GM06990 (cell line): ENCODE results near the gene USB1.

ENCODE experiments used
- DNase-seq: peaks from one replicate; pipeline ENCODE4 v3.0.0-alpha.2; 2011; ENCODE audit not compliant: insufficient read length; ENCODE audit errors: extremely low read depth
- H3K27me3 ChIP-seq: replicated peaks from 2 replicates; pipeline ENCODE4 v1.6.0; 2011; ENCODE audit warnings: low read length; ENCODE audit not compliant: control insufficient read depth, insufficient read depth
- H3K36me3 ChIP-seq: 2 replicates; pipeline ENCODE4 v1.5.1; 2011; ENCODE audit warnings: low read length; ENCODE audit not compliant: control insufficient read depth, insufficient read depth
- H3K4me3 ChIP-seq: replicated peaks from 2 replicates; pipeline ENCODE4 v1.5.1; 2011; ENCODE audit warnings: low read depth, mild to moderate bottlenecking, control low read depth, low read length
- TF ChIP-seq, protein P1 (sequence below): IDR thresholded peaks from 2 replicates; pipeline ENCODE4 v1.5.1; 2011; ENCODE audit warnings: low read length, control low read depth, mild to moderate bottlenecking, inconsistent platforms; ENCODE audit not compliant: insufficient read depth, poor library complexity, severe bottlenecking

USB1 gene

DNA sequence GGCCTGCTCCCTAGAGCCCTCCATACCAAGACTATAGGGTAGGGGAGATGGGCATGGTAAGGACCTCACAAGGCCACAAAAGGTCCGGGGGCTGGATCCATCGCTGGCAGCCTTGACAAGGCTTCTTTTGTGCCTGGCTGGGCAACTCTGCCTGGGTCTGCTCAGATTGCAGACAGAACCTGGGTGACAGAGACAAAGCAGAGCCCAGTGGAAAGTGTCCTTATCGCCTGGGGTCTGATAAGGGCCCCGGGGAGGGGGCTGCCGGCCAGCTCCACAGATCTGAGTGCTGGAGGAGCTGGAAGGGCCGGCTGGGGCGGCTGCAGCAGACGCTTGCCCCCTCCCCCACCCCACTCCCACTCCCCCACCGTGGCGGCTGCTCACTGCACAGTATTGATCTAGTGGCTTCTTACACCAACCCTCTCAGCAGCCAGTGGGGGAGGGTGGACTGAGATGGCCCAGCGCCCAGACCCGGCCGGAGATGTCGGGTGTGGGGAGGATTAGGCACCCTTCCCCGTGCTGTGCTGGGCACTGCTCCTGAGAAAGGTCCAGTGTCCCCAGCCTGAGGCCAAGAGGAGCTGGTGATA lies 31.6 kb downstream of the USB1 start:
- H3K27me3 ChIP-seq: no peaks in the 10 kb centered on the region; the same call in 1 of the 2 replicates
- no peak overlapping the region for H3K4me3 ChIP-seq
- no peaks in the 10 kb centered on the region for H3K36me3 ChIP-seq
- TF ChIP-seq, protein P1, sequence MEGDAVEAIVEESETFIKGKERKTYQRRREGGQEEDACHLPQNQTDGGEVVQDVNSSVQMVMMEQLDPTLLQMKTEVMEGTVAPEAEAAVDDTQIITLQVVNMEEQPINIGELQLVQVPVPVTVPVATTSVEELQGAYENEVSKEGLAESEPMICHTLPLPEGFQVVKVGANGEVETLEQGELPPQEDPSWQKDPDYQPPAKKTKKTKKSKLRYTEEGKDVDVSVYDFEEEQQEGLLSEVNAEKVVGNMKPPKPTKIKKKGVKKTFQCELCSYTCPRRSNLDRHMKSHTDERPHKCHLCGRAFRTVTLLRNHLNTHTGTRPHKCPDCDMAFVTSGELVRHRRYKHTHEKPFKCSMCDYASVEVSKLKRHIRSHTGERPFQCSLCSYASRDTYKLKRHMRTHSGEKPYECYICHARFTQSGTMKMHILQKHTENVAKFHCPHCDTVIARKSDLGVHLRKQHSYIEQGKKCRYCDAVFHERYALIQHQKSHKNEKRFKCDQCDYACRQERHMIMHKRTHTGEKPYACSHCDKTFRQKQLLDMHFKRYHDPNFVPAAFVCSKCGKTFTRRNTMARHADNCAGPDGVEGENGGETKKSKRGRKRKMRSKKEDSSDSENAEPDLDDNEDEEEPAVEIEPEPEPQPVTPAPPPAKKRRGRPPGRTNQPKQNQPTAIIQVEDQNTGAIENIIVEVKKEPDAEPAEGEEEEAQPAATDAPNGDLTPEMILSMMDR: no peak
- DNase-seq: no peak

DNA sequence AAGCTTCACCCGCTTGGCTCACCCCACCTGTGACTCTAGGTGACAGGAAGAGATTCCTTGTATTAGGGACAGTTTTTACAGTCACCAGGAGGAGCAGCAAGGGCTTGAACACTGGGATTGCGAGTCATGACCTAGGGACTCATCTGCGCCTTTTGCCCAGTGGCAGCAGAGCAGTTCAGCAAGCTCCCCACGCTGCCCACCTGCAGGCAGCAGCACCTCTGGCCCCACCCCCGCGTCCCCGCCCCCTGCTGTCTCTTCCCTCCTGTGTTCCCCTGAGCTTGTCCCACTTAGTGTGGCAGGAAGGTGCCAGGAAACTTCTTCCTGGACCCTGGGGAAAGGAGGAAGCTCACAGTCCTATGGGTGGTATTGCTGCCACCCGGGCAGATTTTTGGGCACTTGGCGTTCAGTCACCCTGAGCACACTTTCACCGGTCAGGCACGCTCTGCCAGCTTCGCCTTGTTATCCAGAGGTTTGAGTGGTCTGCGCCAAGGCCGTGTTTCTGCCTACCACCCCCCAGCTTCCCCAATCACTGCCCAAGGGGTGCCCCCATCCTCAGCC lies 33.0 kb downstream of the USB1 start:
- Histone ChIP-seq H3K36me3 (no peaks in the 10 kb centered on the region), H3K4me3 (no peak overlapping the region), H3K27me3 (no peaks in the 10 kb centered on the region)
- DNase-seq: no peak
- TF ChIP-seq, protein P1: no peak

DNA sequence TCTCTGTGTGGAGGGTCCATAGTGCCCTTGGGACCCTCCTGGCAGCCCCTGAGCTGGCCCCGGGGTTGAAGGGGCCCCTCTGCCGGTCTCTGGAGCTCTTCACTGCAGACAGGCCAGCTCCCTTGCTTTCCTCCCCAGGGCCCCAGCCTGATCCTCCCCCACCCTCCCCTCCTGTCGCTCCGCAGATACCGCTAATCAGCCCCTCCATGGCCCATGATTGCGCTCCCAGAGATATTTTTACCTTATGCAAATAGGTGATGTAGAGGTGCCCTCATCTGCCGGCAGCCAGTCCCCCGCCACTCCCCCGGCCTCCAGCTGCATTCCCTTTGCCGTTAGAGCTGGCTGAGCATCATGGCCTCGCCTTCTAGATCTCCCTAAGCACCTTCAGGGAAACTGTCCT lies 33.6 kb downstream of the USB1 start:
- no peak overlapping the region for H3K4me3 ChIP-seq
- no peak for DNase-seq
- TF ChIP-seq, protein P1: no peak

DNA sequence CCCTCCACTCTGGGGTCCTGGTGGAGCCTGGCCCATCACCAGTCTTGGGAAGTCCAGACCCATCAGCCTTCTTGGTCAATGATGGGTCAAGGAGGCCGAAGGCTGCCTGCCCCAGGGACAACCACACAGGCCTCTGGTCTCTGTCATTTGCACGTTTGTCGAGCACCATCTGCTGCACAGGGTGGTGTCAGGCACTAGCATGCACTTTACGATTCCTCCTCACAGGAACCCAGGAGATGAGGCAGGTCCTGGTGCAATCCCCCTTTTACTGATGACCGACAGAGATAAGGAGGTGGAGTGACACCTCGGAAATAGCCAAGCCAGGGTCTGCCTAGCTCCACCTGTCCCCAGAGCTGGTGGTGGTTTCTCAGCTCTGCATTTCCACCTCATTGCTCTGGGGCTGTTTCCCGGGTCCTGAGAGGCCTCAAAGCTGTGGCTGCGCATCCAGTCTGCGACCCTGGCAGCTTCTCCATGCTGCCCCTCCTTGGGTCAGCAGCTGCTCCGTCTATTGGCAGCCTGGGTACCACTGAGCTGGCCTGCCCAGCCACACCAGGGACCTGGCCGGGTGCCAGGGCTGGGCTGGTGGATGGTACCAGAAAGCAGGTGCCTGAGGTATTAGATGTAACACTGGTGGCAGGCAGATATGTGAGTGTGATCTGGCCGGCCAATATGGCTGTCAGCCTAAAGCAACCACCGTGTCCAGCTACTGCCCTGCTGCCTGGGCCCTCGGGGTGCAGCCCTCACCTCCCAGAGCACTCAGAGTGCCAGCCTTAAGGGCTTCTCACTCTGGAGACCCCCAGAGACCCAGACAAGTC lies 34.4 kb downstream of the USB1 start:
- H3K4me3 ChIP-seq: no peak overlapping the region
- no peak for DNase-seq
- TF ChIP-seq, protein P1: no peak
- H3K27me3 ChIP-seq: no peaks in the 10 kb centered on the region
- no peaks in the 10 kb centered on the region for H3K36me3 ChIP-seq

More for the DNA sequence above, 33.6 kb downstream of the USB1 start:
- Histone ChIP-seq H3K36me3 (no peaks in the 10 kb centered on the region), H3K27me3 (no peaks in the 10 kb centered on the region)

DNA sequence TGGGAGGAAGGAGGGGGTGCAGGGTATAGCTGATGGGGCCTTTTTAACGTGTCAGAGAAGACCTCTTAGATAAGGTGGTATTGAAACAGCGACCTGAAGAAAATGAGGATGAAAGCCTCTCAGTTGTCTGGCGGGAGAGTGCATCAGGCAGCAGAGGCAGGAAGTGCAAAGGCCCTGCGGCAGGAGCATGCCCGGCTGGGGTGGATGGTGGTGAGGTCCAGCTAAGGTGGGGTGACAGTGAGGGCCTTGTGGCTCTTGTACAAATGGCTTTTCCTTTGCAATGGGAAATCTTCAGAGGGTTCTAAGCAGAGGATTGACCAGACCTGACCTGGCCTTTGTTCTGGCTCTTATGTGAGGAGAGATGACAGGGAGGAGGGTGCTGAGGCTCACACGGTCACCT lies 35.7 kb downstream of the USB1 start:
- no peak for DNase-seq
- Histone ChIP-seq H3K36me3 (no peaks in the 10 kb centered on the region), H3K4me3 (no peak overlapping the region), H3K27me3 (no peaks in the 10 kb centered on the region)
- TF ChIP-seq, protein P1: no peak
